ENCODE measurements around the gene OTOA.

DNA sequence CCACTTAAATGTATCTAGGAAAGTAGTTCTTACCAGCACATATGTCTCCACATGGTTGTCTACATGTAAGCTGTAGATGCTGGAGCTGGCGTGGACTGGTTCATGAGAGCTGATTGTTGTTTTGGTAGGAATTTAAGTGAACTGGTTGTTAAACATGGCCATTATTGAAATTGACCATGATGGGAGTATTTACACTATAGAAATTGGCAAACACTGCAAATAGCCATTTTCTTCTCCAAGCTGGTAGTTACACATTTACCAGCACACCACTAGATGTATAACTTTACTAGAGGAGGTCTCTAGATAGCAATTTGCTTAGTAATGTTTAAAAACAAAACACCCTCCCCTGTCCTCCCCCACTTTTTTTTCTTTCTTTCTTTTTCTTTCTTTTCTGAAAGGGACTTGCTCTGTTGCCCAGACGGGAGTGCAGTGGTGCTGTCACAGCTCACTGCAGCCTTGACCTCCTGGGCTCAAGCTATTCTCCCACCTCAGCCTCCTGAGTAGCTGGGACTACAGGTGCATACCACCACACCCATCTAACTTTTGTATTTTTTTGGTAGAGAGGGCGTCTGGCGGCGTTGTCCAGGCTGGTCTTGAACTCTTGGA lies 35.5 kb upstream of the OTOA start:
- TF ChIP-seq POLR2A (IDR thresholded peaks at IDR 0.05; ENCODE audit: low read depth, low read length) (no peak), JUN (IDR thresholded peaks at IDR 0.05; ENCODE audit: borderline replicate concordance, insufficient read depth, insufficient read length, low read depth) (no peak), EZH2 (IDR thresholded peaks at IDR 0.05; ENCODE audit: borderline replicate concordance, low read depth, low read length, severe bottlenecking) (no peak), MYC (IDR thresholded peaks at IDR 0.05; ENCODE audit: low read depth, low read length) (no peak), POLR2AphosphoS5 (IDR thresholded peaks at IDR 0.05; ENCODE audit: insufficient read depth, low read depth, low read length) (no peak)
- TF ChIP-seq, protein P1, sequence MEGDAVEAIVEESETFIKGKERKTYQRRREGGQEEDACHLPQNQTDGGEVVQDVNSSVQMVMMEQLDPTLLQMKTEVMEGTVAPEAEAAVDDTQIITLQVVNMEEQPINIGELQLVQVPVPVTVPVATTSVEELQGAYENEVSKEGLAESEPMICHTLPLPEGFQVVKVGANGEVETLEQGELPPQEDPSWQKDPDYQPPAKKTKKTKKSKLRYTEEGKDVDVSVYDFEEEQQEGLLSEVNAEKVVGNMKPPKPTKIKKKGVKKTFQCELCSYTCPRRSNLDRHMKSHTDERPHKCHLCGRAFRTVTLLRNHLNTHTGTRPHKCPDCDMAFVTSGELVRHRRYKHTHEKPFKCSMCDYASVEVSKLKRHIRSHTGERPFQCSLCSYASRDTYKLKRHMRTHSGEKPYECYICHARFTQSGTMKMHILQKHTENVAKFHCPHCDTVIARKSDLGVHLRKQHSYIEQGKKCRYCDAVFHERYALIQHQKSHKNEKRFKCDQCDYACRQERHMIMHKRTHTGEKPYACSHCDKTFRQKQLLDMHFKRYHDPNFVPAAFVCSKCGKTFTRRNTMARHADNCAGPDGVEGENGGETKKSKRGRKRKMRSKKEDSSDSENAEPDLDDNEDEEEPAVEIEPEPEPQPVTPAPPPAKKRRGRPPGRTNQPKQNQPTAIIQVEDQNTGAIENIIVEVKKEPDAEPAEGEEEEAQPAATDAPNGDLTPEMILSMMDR (IDR thresholded peaks at IDR 0.05; ENCODE audit: extremely low read depth in 1 of 2, insufficient read depth in 1 of 2, low read depth in 1 of 2, low read length in 2 of 2) = no peak
- TF ChIP-seq, protein P2, sequence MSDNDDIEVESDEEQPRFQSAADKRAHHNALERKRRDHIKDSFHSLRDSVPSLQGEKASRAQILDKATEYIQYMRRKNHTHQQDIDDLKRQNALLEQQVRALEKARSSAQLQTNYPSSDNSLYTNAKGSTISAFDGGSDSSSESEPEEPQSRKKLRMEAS (IDR thresholded peaks at IDR 0.05; ENCODE audit: insufficient read depth, insufficient read length) = no peak

All from endothelial cell of umbilical vein (primary cell).